ENCODE data around the gene HOXA5.

HOXA5 gene

GRCh38 chr7:27181795-27182275 lies 38.4 kb upstream of the HOXA5 start:
- no peak for TF ChIP-seq CTCF (IDR thresholded peaks at IDR 0.05; ENCODE audit: low read depth, low read length)
- H3K4me3 ChIP-seq (ENCODE audit: low read depth, low read length) = no peak overlapping the region
- in situ Hi-C loops (cut with HindIII; ENCODE audit: low sequenced_read_pairs) = no loop called here
- DNase-seq (ENCODE audit: low read depth, low spot score) = no peak

- H3K4me3 ChIP-seq (ENCODE audit: low read depth, low read length) = no peak overlapping the region
- DNase-seq (ENCODE audit: low read depth, low spot score) = no peak
- TF ChIP-seq CTCF (IDR thresholded peaks at IDR 0.05; ENCODE audit: low read depth, low read length) = no peak
- in situ Hi-C loops (cut with HindIII; ENCODE audit: low sequenced_read_pairs) = no loop called here
Measured at GRCh38 chr7:27180431-27181420, 37.2 kb upstream of the HOXA5 start.

- in situ Hi-C loops (cut with HindIII; ENCODE audit: low sequenced_read_pairs) = no loop called here
- TF ChIP-seq CTCF (IDR thresholded peaks at IDR 0.05; ENCODE audit: low read depth, low read length) = peak; percentile 90
- DNase-seq (ENCODE audit: low read depth, low spot score) = peak; percentile 55
- H3K4me3 ChIP-seq (ENCODE audit: low read depth, low read length) = no peak overlapping the region
Measured at GRCh38 chr7:27179503-27180430, 36.3 kb upstream of the HOXA5 start.

GRCh38 chr7:27179030-27179429 lies 35.5 kb upstream of the HOXA5 start:
- TF ChIP-seq CTCF (IDR thresholded peaks at IDR 0.05; ENCODE audit: low read depth, low read length) = no peak
- in situ Hi-C loops (cut with HindIII; ENCODE audit: low sequenced_read_pairs) = no loop called here
- no peak for DNase-seq (ENCODE audit: low read depth, low spot score)
- no peak overlapping the region for H3K4me3 ChIP-seq (ENCODE audit: low read depth, low read length)

GRCh38 chr7:27178366-27178765 lies 34.9 kb upstream of the HOXA5 start:
- DNase-seq (ENCODE audit: low read depth, low spot score) = no peak
- no peak overlapping the region for H3K4me3 ChIP-seq (ENCODE audit: low read depth, low read length)
- TF ChIP-seq CTCF (IDR thresholded peaks at IDR 0.05; ENCODE audit: low read depth, low read length) = no peak
- in situ Hi-C loops (cut with HindIII; ENCODE audit: low sequenced_read_pairs) = no loop called here

GRCh38 chr7:27177795-27178320 lies 34.4 kb upstream of the HOXA5 start:
- TF ChIP-seq CTCF (IDR thresholded peaks at IDR 0.05; ENCODE audit: low read depth, low read length) = no peak
- in situ Hi-C loops (cut with HindIII; ENCODE audit: low sequenced_read_pairs) = no loop called here
- DNase-seq (ENCODE audit: low read depth, low spot score) = no peak
- H3K4me3 ChIP-seq (ENCODE audit: low read depth, low read length) = no peak overlapping the region

Measured in astrocyte of the spinal cord (primary cell).